Fibroblast of mammary gland (primary cell): Measurements from ENCODE around the gene SAMD8.
"Not testable (repeated sequence)": the region's sequence is repeated elsewhere in the genome, so short reads cannot be mapped to it uniquely, and the experiment has no call there.

Source experiments
- DNase-seq: peaks from one replicate; pipeline ENCODE4 v3.0.0-alpha.2; 2010; ENCODE audit warnings: low read depth
- H3K4me3 ChIP-seq: 2 replicates; pipeline ENCODE4 v1.5.1; 2011; ENCODE audit warnings: low read depth, mild to moderate bottlenecking, low read length, moderate library complexity; ENCODE audit not compliant: control insufficient read depth
- CTCF ChIP-seq: conservative IDR thresholded peaks from 2 replicates; pipeline ENCODE4 v1.5.1; 2011; ENCODE audit warnings: low read depth, low read length, inconsistent platforms; ENCODE audit not compliant: control insufficient read depth, insufficient read depth

Gene SAMD8

GRCh38 chr10:75201793-75202307 is 90.4 kb downstream of the SAMD8 start:
- H3K4me3 ChIP-seq = no peak overlapping the region
- DNase-seq = no peak
- TF ChIP-seq CTCF = no peak

- DNase-seq = peak; percentile 72
- TF ChIP-seq CTCF = no peak
- no peak overlapping the region for H3K4me3 ChIP-seq
Observed at GRCh38 chr10:75202321-75203045, 91.0 kb downstream of the SAMD8 start.

- DNase-seq, H3K4me3 ChIP-seq: not testable (repeated sequence)
Observed at GRCh38 chr10:75203046-75203620, 91.7 kb downstream of the SAMD8 start.

- no peak overlapping the region for H3K4me3 ChIP-seq
- no peak for DNase-seq
- no peak for TF ChIP-seq CTCF
Observed at GRCh38 chr10:75203724-75204123, 92.3 kb downstream of the SAMD8 start.

- TF ChIP-seq CTCF = no peak
- H3K4me3 ChIP-seq = no peak overlapping the region
- DNase-seq = no peak
Observed at GRCh38 chr10:75205908-75206307, 94.5 kb downstream of the SAMD8 start.

GRCh38 chr10:75206638-75207037 is 95.2 kb downstream of the SAMD8 start:
- H3K4me3 ChIP-seq, DNase-seq: not testable (repeated sequence)

- H3K4me3 ChIP-seq = no peak overlapping the region
- no peak for DNase-seq
- no peak for TF ChIP-seq CTCF
Observed at GRCh38 chr10:75207079-75207856, 95.8 kb downstream of the SAMD8 start.
